Fibroblast of mammary gland (primary cell): ENCODE data around the gene AQP9.

Source experiments
- DNase-seq: peaks from one replicate; pipeline ENCODE4 v3.0.0-alpha.2; 2010; ENCODE audit warnings: low read depth
- H3K4me3 ChIP-seq: 2 replicates; pipeline ENCODE4 v1.5.1; 2011; ENCODE audit warnings: low read depth, mild to moderate bottlenecking, low read length, moderate library complexity; ENCODE audit not compliant: control insufficient read depth
- TF ChIP-seq, protein P1 (sequence below): conservative IDR thresholded peaks from 2 replicates; pipeline ENCODE4 v1.5.1; 2011; ENCODE audit warnings: low read depth, low read length, inconsistent platforms; ENCODE audit not compliant: control insufficient read depth, insufficient read depth

The AQP9 gene

GRCh38 chr15:58145606-58146005 is 7.4 kb downstream of the AQP9 start:
- H3K4me3 ChIP-seq, result no peak overlapping the region
- TF ChIP-seq, protein P1, sequence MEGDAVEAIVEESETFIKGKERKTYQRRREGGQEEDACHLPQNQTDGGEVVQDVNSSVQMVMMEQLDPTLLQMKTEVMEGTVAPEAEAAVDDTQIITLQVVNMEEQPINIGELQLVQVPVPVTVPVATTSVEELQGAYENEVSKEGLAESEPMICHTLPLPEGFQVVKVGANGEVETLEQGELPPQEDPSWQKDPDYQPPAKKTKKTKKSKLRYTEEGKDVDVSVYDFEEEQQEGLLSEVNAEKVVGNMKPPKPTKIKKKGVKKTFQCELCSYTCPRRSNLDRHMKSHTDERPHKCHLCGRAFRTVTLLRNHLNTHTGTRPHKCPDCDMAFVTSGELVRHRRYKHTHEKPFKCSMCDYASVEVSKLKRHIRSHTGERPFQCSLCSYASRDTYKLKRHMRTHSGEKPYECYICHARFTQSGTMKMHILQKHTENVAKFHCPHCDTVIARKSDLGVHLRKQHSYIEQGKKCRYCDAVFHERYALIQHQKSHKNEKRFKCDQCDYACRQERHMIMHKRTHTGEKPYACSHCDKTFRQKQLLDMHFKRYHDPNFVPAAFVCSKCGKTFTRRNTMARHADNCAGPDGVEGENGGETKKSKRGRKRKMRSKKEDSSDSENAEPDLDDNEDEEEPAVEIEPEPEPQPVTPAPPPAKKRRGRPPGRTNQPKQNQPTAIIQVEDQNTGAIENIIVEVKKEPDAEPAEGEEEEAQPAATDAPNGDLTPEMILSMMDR, result no peak
- no peak for DNase-seq

DNA sequence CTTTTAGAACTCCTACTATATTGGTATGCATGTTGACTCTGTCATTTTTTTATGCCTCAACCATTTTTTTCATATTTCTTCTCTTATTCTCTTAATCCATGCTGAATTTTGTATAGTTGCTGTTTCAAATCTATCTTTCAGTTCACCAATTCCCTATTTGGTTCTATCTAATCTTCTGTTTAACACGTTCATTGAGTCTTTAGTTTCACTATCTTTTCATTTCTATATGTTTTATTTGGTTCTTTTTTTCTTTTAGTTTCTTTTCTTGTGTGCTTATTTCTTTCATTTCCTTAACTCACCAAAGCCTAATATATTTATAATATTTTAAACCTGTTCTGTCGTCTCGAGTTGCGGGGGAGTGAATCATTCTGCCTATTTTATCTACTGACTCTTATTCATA is 8.0 kb downstream of the AQP9 start:
- H3K4me3 ChIP-seq, result no peak overlapping the region
- no peak for DNase-seq
- TF ChIP-seq, protein P1, result no peak

GRCh38 chr15:58146749-58147148 is 8.6 kb downstream of the AQP9 start:
- TF ChIP-seq, protein P1, result no peak
- no peak overlapping the region for H3K4me3 ChIP-seq
- peak; percentile 80 for DNase-seq

DNA sequence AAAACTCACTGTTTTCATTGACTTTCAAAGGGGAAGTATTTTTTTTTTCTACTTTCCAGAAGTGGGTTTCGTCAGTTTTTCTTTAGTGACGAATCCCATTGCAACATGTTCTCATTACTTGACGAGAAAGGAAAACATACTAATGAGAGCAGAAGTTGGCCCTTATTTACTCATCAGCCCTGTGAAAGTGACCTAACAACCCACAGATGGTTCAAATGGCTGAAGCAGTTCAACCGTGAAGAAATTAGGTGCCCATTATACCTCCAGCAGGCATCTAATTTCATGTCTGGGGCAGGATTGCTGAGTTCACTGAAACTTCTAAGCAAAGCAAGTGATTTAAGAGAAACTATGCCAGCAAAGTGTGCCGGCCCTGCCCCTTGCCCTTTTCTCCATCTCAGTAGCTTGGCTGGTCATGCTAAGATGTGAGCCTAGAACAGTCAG is 9.0 kb downstream of the AQP9 start:
- TF ChIP-seq, protein P1, result no peak
- DNase-seq, result peak; percentile 73
- H3K4me3 ChIP-seq, result no peak overlapping the region

DNA sequence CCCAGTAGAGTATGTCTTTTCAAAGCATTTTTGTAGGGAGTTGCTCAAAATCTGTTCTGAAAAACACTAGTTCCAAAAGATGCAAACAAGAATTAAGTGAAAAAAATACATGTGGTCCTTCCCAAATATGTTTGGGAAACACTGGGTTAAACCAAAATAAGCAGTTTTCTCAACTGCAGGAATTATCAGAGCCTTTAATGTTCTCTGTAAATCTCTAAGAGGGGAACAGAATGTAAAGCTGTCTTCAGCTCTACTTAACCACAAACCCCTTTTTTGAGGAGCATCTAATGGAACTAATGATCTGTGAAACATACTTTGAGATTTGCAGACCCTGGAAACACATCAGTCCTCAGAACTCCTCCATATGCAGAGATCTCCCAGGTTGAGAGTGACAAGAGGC is 9.9 kb downstream of the AQP9 start:
- TF ChIP-seq, protein P1, result no peak
- H3K4me3 ChIP-seq, result no peak overlapping the region
- DNase-seq, result no peak

GRCh38 chr15:58148633-58149445 is 10.7 kb downstream of the AQP9 start:
- DNase-seq, result no peak
- TF ChIP-seq, protein P1, result no peak
- no peak overlapping the region for H3K4me3 ChIP-seq

- DNase-seq, result peak; percentile 28
- TF ChIP-seq, protein P1, result no peak
- H3K4me3 ChIP-seq, result no peak overlapping the region
Measured at GRCh38 chr15:58154769-58155168, 16.6 kb downstream of the AQP9 start.
